K562 (cell line): Measurements from ENCODE around the gene TMEM88. TPM values are rescaled to one million over a fixed set of nuclear protein-coding genes. Genes with fewer than 3 reads are reported as not detected.

Experiments used
- ATAC-seq: fragments of 200-7000 bp; cut with Tn5 transposase; 3 replicates; pipeline ENCODE4 v1.9.1; 2020; ENCODE audit warnings: moderate library complexity
- BruUV-seq: library from RNA; stranded (reverse); fragments of 400-500 nt; replicated peaks from 2 replicates; lab custom pipeline; 2021; lab: Mats Ljungman, UMichigan
- CTCF ChIA-PET: fragments of 300-600 bp; formaldehyde crosslinking; extraction: SDS; loops from one replicate; lab custom pipeline; 2021; ENCODE audit warnings: low intra/inter-chr PET ratio; lab: Yijun Ruan, JAX
- POLR2A ChIA-PET: fragments of 300-600, 350-650 bp; sonication (Branson Sonifier 250); formaldehyde crosslinking; extraction: SDS; loops from one replicate; lab custom pipeline; 2021; ENCODE audit warnings: antibody characterized with exemption, inconsistent platforms; lab: Yijun Ruan, JAX
- DNase-seq, 4 experiments: peaks; one replicate each; pipeline versions ENCODE4 v3.0.0 to v3.0.0-alpha.2; 2011 to 2018; ENCODE audit warnings: low spot score in 3 of 4, mixed read lengths in 3 of 4; ENCODE audit errors: extremely low read depth in 1 of 4
- FAIRE-seq: peaks from 2 replicates; lab custom pipeline; 2011; peaks lifted over from hg19 to GRCh38; lab: Jason Lieb, UNC
- H2AFZ ChIP-seq: 2 replicates; pipeline ENCODE4 v1.6.0; 2011; ENCODE audit warnings: low read depth, low read length, control low read depth, inconsistent platforms
- H3K27ac ChIP-seq: fragments of 200-600 bp; 3 replicates; pipeline ENCODE4 v1.8.0; 2011; ENCODE audit warnings: low read depth, mild to moderate bottlenecking, control low read depth, inconsistent platforms, low read length, moderate library complexity, mixed read lengths; ENCODE audit errors: extremely low read depth
- H3K27me3 ChIP-seq, 2 experiments: fragments of 300-600 bp in 1 of 2; 2 replicates in 1 of 2; 3 replicates in 1 of 2; pipeline versions ENCODE4 v1.6.0 to v1.8.0; 2011; ENCODE audit warnings: inconsistent platforms in 2 of 2, low read length in 2 of 2, mild to moderate bottlenecking in 1 of 2, mixed read lengths in 1 of 2, moderate library complexity in 1 of 2; ENCODE audit not compliant: control insufficient read depth in 2 of 2, insufficient read depth in 2 of 2
- H3K36me3 ChIP-seq: fragments of 300-600 bp; 3 replicates; pipeline ENCODE4 v1.8.0; 2011; ENCODE audit warnings: mild to moderate bottlenecking, low read length, inconsistent platforms; ENCODE audit not compliant: control insufficient read depth, insufficient read depth
- H3K4me1 ChIP-seq, 2 experiments: fragments of 200-600 bp in 1 of 2; replicated peaks in 1 of 2; 2 replicates in 1 of 2; 3 replicates in 1 of 2; pipeline versions ENCODE4 v1.5.1 to v1.8.0; 2011; ENCODE audit warnings: inconsistent platforms in 2 of 2, low read length in 2 of 2, mild to moderate bottlenecking in 1 of 2, mixed read lengths in 1 of 2, moderate library complexity in 1 of 2; ENCODE audit not compliant: control insufficient read depth in 2 of 2, insufficient read depth in 2 of 2
- H3K4me2 ChIP-seq: 2 replicates; pipeline ENCODE4 v1.6.1; 2011; ENCODE audit warnings: low read length, control low read depth, inconsistent platforms, mixed read lengths; ENCODE audit not compliant: insufficient read depth
- H3K4me3 ChIP-seq: fragments of 200-600 bp; sonication (generic), shearing (Covaris generic); 2 replicates; pipeline ENCODE4 v1.5.1; 2016; ENCODE audit warnings: control low read depth, inconsistent platforms
- H3K79me2 ChIP-seq: fragments of 200-600 bp; 3 replicates; pipeline ENCODE4 v1.8.0; 2011; ENCODE audit warnings: low read length, inconsistent platforms; ENCODE audit not compliant: control insufficient read depth, insufficient read depth
- H3K9ac ChIP-seq, 2 experiments: 2 replicates each; pipeline versions ENCODE4 v1.6.0 to v1.6.1; 2011; ENCODE audit warnings: low read depth in 2 of 2, low read length in 2 of 2, control low read depth in 1 of 2, inconsistent platforms in 1 of 2, mild to moderate bottlenecking in 1 of 2, mixed read lengths in 1 of 2; ENCODE audit not compliant: insufficient read depth in 1 of 2
- H3K9me1 ChIP-seq: one replicate; pipeline ENCODE4 v1.6.0; 2011; ENCODE audit warnings: inconsistent platforms, mild to moderate bottlenecking, low read length, moderate library complexity; ENCODE audit not compliant: control insufficient read depth, insufficient read depth
- H3K9me3 ChIP-seq: replicated peaks from 2 replicates; pipeline ENCODE4 v1.5.1; 2011; ENCODE audit warnings: low read depth, low read length, inconsistent platforms; ENCODE audit not compliant: control insufficient read depth, insufficient read depth
- H4K20me1 ChIP-seq: replicated peaks from 2 replicates; pipeline ENCODE4 v1.6.1; 2011; ENCODE audit warnings: low read length, inconsistent platforms, mixed read lengths; ENCODE audit not compliant: control insufficient read depth, insufficient read depth
- CBFA2T2 ChIP-seq: fragments of 450-650 bp; conservative IDR thresholded peaks from 2 replicates; pipeline ENCODE4 v1.6.1; 2017; ENCODE audit warnings: mild to moderate bottlenecking
- E2F3 ChIP-seq: fragments of 250-450 bp; sonication (Bioruptor Pico); IDR thresholded peaks from 2 replicates; pipeline ENCODE4 v1.4.0; 2020; ENCODE audit warnings: mild to moderate bottlenecking
- ETS2 ChIP-seq: IDR thresholded peaks from 2 replicates; pipeline ENCODE4 v1.6.1; 2016; ENCODE audit warnings: borderline replicate concordance, missing genetic modification characterization, mild to moderate bottlenecking, moderate library complexity, missing compliant biosample characterization; ENCODE audit not compliant: poor library complexity, severe bottlenecking
- ETV5 ChIP-seq: sonication (generic); formaldehyde crosslinking; IDR thresholded peaks from 2 replicates; pipeline ENCODE4 v1.4.0; 2020; ENCODE audit warnings: low read depth, mild to moderate bottlenecking, missing genetic modification reagents
- IRF2 ChIP-seq: sonication (generic); formaldehyde crosslinking; IDR thresholded peaks from 2 replicates; pipeline ENCODE4 v1.8.1; 2022; ENCODE audit warnings: mild to moderate bottlenecking, missing genetic modification reagents
- KDM5B ChIP-seq: fragments of 200-600 bp; sonication (generic); IDR thresholded peaks from 2 replicates; pipeline ENCODE4 v1.6.1; 2012; ENCODE audit warnings: low read depth, mild to moderate bottlenecking, moderate library complexity, low read length, control low read depth, inconsistent platforms; ENCODE audit not compliant: insufficient replicate concordance
- KLF13 ChIP-seq: fragments of 450-650 bp; IDR thresholded peaks from 2 replicates; pipeline ENCODE4 v1.6.1; 2016; ENCODE audit warnings: missing genetic modification characterization, low read depth, mild to moderate bottlenecking, missing compliant biosample characterization, moderate library complexity, borderline replicate concordance
- MAFF ChIP-seq: IDR thresholded peaks from 2 replicates; pipeline ENCODE4 v1.6.1; 2012; ENCODE audit warnings: low read length, improper control_type of control experiment
- MXD1 ChIP-seq: fragments of 250-450 bp; sonication (Bioruptor Pico); IDR thresholded peaks from 2 replicates; pipeline ENCODE4 v1.8.0; 2021; ENCODE audit warnings: borderline replicate concordance, mild to moderate bottlenecking, moderate library complexity; ENCODE audit not compliant: poor library complexity, severe bottlenecking
- NFRKB ChIP-seq: fragments of 450-650 bp; IDR thresholded peaks from 2 replicates; pipeline ENCODE4 v1.6.1; 2016; ENCODE audit warnings: low read depth
- RBFOX2 ChIP-seq: fragments of 200-400 bp; formaldehyde crosslinking; IDR thresholded peaks from 2 replicates; pipeline ENCODE4 v1.6.1; 2017; ENCODE audit warnings: low read depth, mild to moderate bottlenecking, low read length, moderate library complexity
- SAP30 ChIP-seq: fragments of 200-600 bp; sonication (generic); IDR thresholded peaks from 2 replicates; pipeline ENCODE4 v1.6.1; 2012; ENCODE audit warnings: borderline replicate concordance, low read depth, mild to moderate bottlenecking, moderate library complexity, low read length, control low read depth, inconsistent platforms; ENCODE audit not compliant: insufficient read depth, poor library complexity, severe bottlenecking
- TEAD1 ChIP-seq, 2 experiments: fragments of 450-650 bp in 1 of 2; sonication (generic) in 1 of 2; formaldehyde crosslinking; IDR thresholded peaks; 2 replicates each; pipeline versions ENCODE4 v1.4.0 to v1.8.0; 2020 to 2022; ENCODE audit warnings: mild to moderate bottlenecking in 2 of 2, missing genetic modification reagents in 1 of 2
- ZBTB43 ChIP-seq: sonication (generic); formaldehyde crosslinking; IDR thresholded peaks from 2 replicates; pipeline ENCODE4 v1.8.0; 2023; ENCODE audit warnings: mild to moderate bottlenecking, missing genetic modification reagents
- ZC3H4 ChIP-seq: sonication (generic); formaldehyde crosslinking; IDR thresholded peaks from 2 replicates; pipeline ENCODE4 v1.9.0; 2021; ENCODE audit warnings: missing genetic modification reagents, borderline replicate concordance
- ZNF175 ChIP-seq: fragments of 200-800 bp; sonication (Bioruptor generic); IDR thresholded peaks from 2 replicates; pipeline ENCODE4 v1.6.1; 2016; ENCODE audit warnings: low read depth, mild to moderate bottlenecking, missing genetic modification characterization, missing compliant biosample characterization
- ZNF263 ChIP-seq: sonication (generic); formaldehyde crosslinking; IDR thresholded peaks from 2 replicates; pipeline ENCODE4 v1.8.0; 2022; ENCODE audit warnings: mild to moderate bottlenecking, missing genetic modification reagents, borderline replicate concordance
- ZNF395 ChIP-seq: fragments of 200-800 bp; sonication (Bioruptor generic); IDR thresholded peaks from 2 replicates; pipeline ENCODE4 v1.6.1; 2017; ENCODE audit warnings: missing genetic modification characterization, missing compliant biosample characterization
- ZNF695 ChIP-seq: fragments of 450-650 bp; formaldehyde crosslinking; IDR thresholded peaks from 2 replicates; pipeline ENCODE4 v1.4.0; 2020; ENCODE audit warnings: mild to moderate bottlenecking, moderate library complexity
- WGBS: fragments of 100-300 bp; shearing (Covaris generic); methylation state at CpG from one replicate; pipeline ENCODE4 v1.1.6; 2016; ENCODE audit warnings: low coverage, mixed read lengths; ENCODE audit not compliant: insufficient coverage; ENCODE audit errors: missing lambda C conversion rate; 5-methylcytosine and 5-hydroxymethylcytosine counted together
- in situ Hi-C: fragments of 300-500 bp; cut with MboI; formaldehyde crosslinking; loops from 4 replicates; pipeline ENCODE4 v1.15.0; 2018; ENCODE audit warnings: inconsistent platforms, mixed read lengths
- intact Hi-C: fragments of 100-400 bp; cut with micrococcal nuclease; formaldehyde crosslinking; loops from 2 replicates; pipeline ENCODE4 v1.14.2; 2022
- polyA plus RNA-seq, 8 experiments: library from polyadenylated mRNA; depleted of rRNA in 4 of 8; stranded (reverse) in 5 of 8; unstranded in 3 of 8; fragments of >200 nt; fragmentation: Nextera tagmentation in 2 of 8; fragmentation: Illumina TruSeq in 1 of 8; extraction: Ambion mirVana in 2 of 8; extraction: Trizol in 1 of 8; gene quantifications; 2 replicates each; pipeline versions ENCODE4 v1.2.1 to v1.2.3, GENCODE V29; 2011 to 2014; ENCODE audit warnings: inconsistent platforms in 1 of 8, missing spikeins in 1 of 8
- total RNA-seq, 7 experiments: library from RNA; depleted of rRNA in 6 of 7; stranded (reverse); fragments of >200 nt in 6 of 7; fragmentation: Illumina TruSeq in 2 of 7; extraction: Trizol in 2 of 7; gene quantifications; 2 replicates each; pipeline versions ENCODE4 v1.2.1 to v1.2.3, GENCODE V29; 2011 to 2021; ENCODE audit warnings: low replicate concordance in 1 of 7

Gene TMEM88
- total and polyA plus RNA-seq, 9 of the 15 experiments (the other 6 are each of a cell fraction or from before 2014, with no cell fraction given) = 0.10 to 1.4 (median 0.36) TPM; not detected in 3

GRCh38 chr17:7843257-7843535 lies 11.7 kb upstream of the TMEM88 start:
- peaks cover 28 to 56% of the 10 kb centered on the region in 2 experiments for H3K4me1 ChIP-seq
- no peaks in the 10 kb centered on the region for H3K9me3 ChIP-seq
- DNase-seq (no peak), FAIRE-seq (no peak), ATAC-seq (no peak)
- intact Hi-C loops = no loop called here
- H4K20me1 ChIP-seq = peaks cover 4% of the 10 kb centered on the region
- POLR2A ChIA-PET = interaction anchor here (0.6 to 1.5 kb wide), 6 partner anchors 10 to 437 kb away, joined by 3 to 9 read pairs (median 4); partner anchors contain the start of genes NAA38, TP53 and WRAP53
- H3K79me2 ChIP-seq = peaks cover 62% of the 10 kb centered on the region
- H3K9me1 ChIP-seq = peaks cover 3% of the 10 kb centered on the region
- in situ Hi-C loops = no loop called here
- peak overlapping the region; percentile 99 for H3K27ac ChIP-seq
- H3K4me3 ChIP-seq = peak overlapping the region; percentile 76
- H3K36me3 ChIP-seq = peaks cover 36% of the 10 kb centered on the region; the same call in 2 of the 3 replicates
- H3K27me3 ChIP-seq = no peaks in the 10 kb centered on the region
- H3K4me2 ChIP-seq = peak overlapping the region; percentile 92
- peak overlapping the region; percentile 62 for H2AFZ ChIP-seq
- no TSS peak for BruUV-seq
- H3K9ac ChIP-seq = peak overlapping the region; percentile 97
- 0% methylated on average over 17 of the region's 17 CpGs for WGBS
- CTCF ChIA-PET = no interaction called here
- peak; percentile 71 for TF ChIP-seq RBFOX2
- TF ChIP-seq ZNF395 (CRISPR knock-in tag) = 0 out of 2 replicates have a peak, but pooled peaks have one; percentile 54
- no peak for TF ChIP-seq KLF13 (tag)
- TF ChIP-seq ZNF175 (CRISPR knock-in tag) = no peak
- peak; percentile 21; the same call in 1 of the 2 replicates for TF ChIP-seq NFRKB
- TF ChIP-seq TEAD1 (CRISPR knock-in tag; IDR thresholded peaks at IDR 0.05) = no peak
- peak; percentile 25 for TF ChIP-seq KDM5B
- TF ChIP-seq ZBTB43 (CRISPR knock-in tag) = no peak
- no peak for TF ChIP-seq E2F3 (CRISPR knock-in tag)
- no peak for TF ChIP-seq MAFF
- 0 out of 2 replicates have a peak, but pooled peaks have one; percentile 45 for TF ChIP-seq ZC3H4 (CRISPR knock-in tag)
- TF ChIP-seq ZNF263 (CRISPR knock-in tag) = no peak
- no peak for TF ChIP-seq MXD1 (CRISPR knock-in tag)
- TF ChIP-seq ETS2 = no peak
- TF ChIP-seq IRF2 = no peak
- peak; percentile 81 for TF ChIP-seq SAP30
- TF ChIP-seq ZNF695 (CRISPR knock-in tag) = no peak
- TF ChIP-seq ETV5 (CRISPR knock-in tag) = peak; percentile 45; the same call in 1 of the 2 replicates
- no peak for TF ChIP-seq CBFA2T2
